K562 (cell line): ENCODE results near the gene MAST4. TPM values are rescaled to one million over a fixed set of nuclear protein-coding genes. Genes with fewer than 3 reads are reported as not detected.

ENCODE experiments used
- ATAC-seq: fragments of 200-7000 bp; cut with Tn5 transposase; 3 replicates; pipeline ENCODE4 v1.9.1; 2020; ENCODE audit warnings: moderate library complexity
- BruUV-seq: library from RNA; stranded (reverse); fragments of 400-500 nt; replicated peaks from 2 replicates; lab custom pipeline; 2021; lab: Mats Ljungman, UMichigan
- CTCF ChIA-PET: fragments of 300-600 bp; formaldehyde crosslinking; extraction: SDS; loops from one replicate; lab custom pipeline; 2021; ENCODE audit warnings: low intra/inter-chr PET ratio; lab: Yijun Ruan, JAX
- POLR2A ChIA-PET: fragments of 300-600, 350-650 bp; sonication (Branson Sonifier 250); formaldehyde crosslinking; extraction: SDS; loops from one replicate; lab custom pipeline; 2021; ENCODE audit warnings: antibody characterized with exemption, inconsistent platforms; lab: Yijun Ruan, JAX
- DNase-seq, 4 experiments: peaks; one replicate each; pipeline versions ENCODE4 v3.0.0 to v3.0.0-alpha.2; 2011 to 2018; ENCODE audit warnings: low spot score in 3 of 4, mixed read lengths in 3 of 4; ENCODE audit errors: extremely low read depth in 1 of 4
- FAIRE-seq: peaks from 2 replicates; lab custom pipeline; 2011; peaks lifted over from hg19 to GRCh38; lab: Jason Lieb, UNC
- H2AFZ ChIP-seq: 2 replicates; pipeline ENCODE4 v1.6.0; 2011; ENCODE audit warnings: low read depth, low read length, control low read depth, inconsistent platforms
- H3K27ac ChIP-seq: fragments of 200-600 bp; 3 replicates; pipeline ENCODE4 v1.8.0; 2011; ENCODE audit warnings: low read depth, mild to moderate bottlenecking, control low read depth, inconsistent platforms, low read length, moderate library complexity, mixed read lengths; ENCODE audit errors: extremely low read depth
- H3K27me3 ChIP-seq, 2 experiments: fragments of 300-600 bp in 1 of 2; 2 replicates in 1 of 2; 3 replicates in 1 of 2; pipeline versions ENCODE4 v1.6.0 to v1.8.0; 2011; ENCODE audit warnings: inconsistent platforms in 2 of 2, low read length in 2 of 2, mild to moderate bottlenecking in 1 of 2, mixed read lengths in 1 of 2, moderate library complexity in 1 of 2; ENCODE audit not compliant: control insufficient read depth in 2 of 2, insufficient read depth in 2 of 2
- H3K36me3 ChIP-seq: fragments of 300-600 bp; 3 replicates; pipeline ENCODE4 v1.8.0; 2011; ENCODE audit warnings: mild to moderate bottlenecking, low read length, inconsistent platforms; ENCODE audit not compliant: control insufficient read depth, insufficient read depth
- H3K4me1 ChIP-seq, 2 experiments: fragments of 200-600 bp in 1 of 2; replicated peaks in 1 of 2; 2 replicates in 1 of 2; 3 replicates in 1 of 2; pipeline versions ENCODE4 v1.5.1 to v1.8.0; 2011; ENCODE audit warnings: inconsistent platforms in 2 of 2, low read length in 2 of 2, mild to moderate bottlenecking in 1 of 2, mixed read lengths in 1 of 2, moderate library complexity in 1 of 2; ENCODE audit not compliant: control insufficient read depth in 2 of 2, insufficient read depth in 2 of 2
- H3K4me2 ChIP-seq: 2 replicates; pipeline ENCODE4 v1.6.1; 2011; ENCODE audit warnings: low read length, control low read depth, inconsistent platforms, mixed read lengths; ENCODE audit not compliant: insufficient read depth
- H3K4me3 ChIP-seq: fragments of 200-600 bp; sonication (generic), shearing (Covaris generic); 2 replicates; pipeline ENCODE4 v1.5.1; 2016; ENCODE audit warnings: control low read depth, inconsistent platforms
- H3K79me2 ChIP-seq: fragments of 200-600 bp; 3 replicates; pipeline ENCODE4 v1.8.0; 2011; ENCODE audit warnings: low read length, inconsistent platforms; ENCODE audit not compliant: control insufficient read depth, insufficient read depth
- H3K9ac ChIP-seq, 2 experiments: 2 replicates each; pipeline versions ENCODE4 v1.6.0 to v1.6.1; 2011; ENCODE audit warnings: low read depth in 2 of 2, low read length in 2 of 2, control low read depth in 1 of 2, inconsistent platforms in 1 of 2, mild to moderate bottlenecking in 1 of 2, mixed read lengths in 1 of 2; ENCODE audit not compliant: insufficient read depth in 1 of 2
- H3K9me1 ChIP-seq: one replicate; pipeline ENCODE4 v1.6.0; 2011; ENCODE audit warnings: inconsistent platforms, mild to moderate bottlenecking, low read length, moderate library complexity; ENCODE audit not compliant: control insufficient read depth, insufficient read depth
- H3K9me3 ChIP-seq: replicated peaks from 2 replicates; pipeline ENCODE4 v1.5.1; 2011; ENCODE audit warnings: low read depth, low read length, inconsistent platforms; ENCODE audit not compliant: control insufficient read depth, insufficient read depth
- H4K20me1 ChIP-seq: replicated peaks from 2 replicates; pipeline ENCODE4 v1.6.1; 2011; ENCODE audit warnings: low read length, inconsistent platforms, mixed read lengths; ENCODE audit not compliant: control insufficient read depth, insufficient read depth
- ADNP ChIP-seq: fragments of 200-800 bp; sonication (Bioruptor generic); IDR thresholded peaks from 2 replicates; pipeline ENCODE4 v1.6.1; 2016; ENCODE audit warnings: missing genetic modification characterization, missing compliant biosample characterization
- CBX5 ChIP-seq: IDR thresholded peaks from 2 replicates; pipeline ENCODE4 v1.6.1; 2014; ENCODE audit warnings: low read depth, borderline replicate concordance
- FOXJ2 ChIP-seq: fragments of 200-800 bp; sonication (Bioruptor generic); IDR thresholded peaks from 2 replicates; pipeline ENCODE4 v1.6.1; 2016; ENCODE audit warnings: missing genetic modification characterization, missing compliant biosample characterization
- GABPA ChIP-seq: fragments of 200-800 bp; sonication (Bioruptor generic); conservative IDR thresholded peaks from 2 replicates; pipeline ENCODE4 v1.6.1; 2016; ENCODE audit warnings: low read depth, missing genetic modification characterization, missing compliant biosample characterization
- SPI1 ChIP-seq: IDR thresholded peaks from 2 replicates; pipeline ENCODE4 v1.6.1; 2011; ENCODE audit warnings: low read depth, low read length, control low read depth, borderline replicate concordance
- TBP ChIP-seq: optimal IDR thresholded peaks from 2 replicates; pipeline ENCODE3; 2011; ENCODE audit warnings: low read depth, low read length, improper control_type of control experiment
- TRIM28 ChIP-seq: fragments of 450-650 bp; IDR thresholded peaks from 2 replicates; pipeline ENCODE4 v1.6.1; 2017
- ZNF232 ChIP-seq: sonication (generic); formaldehyde crosslinking; IDR thresholded peaks from 2 replicates; pipeline ENCODE4 v1.8.0; 2022; ENCODE audit warnings: mild to moderate bottlenecking, missing genetic modification reagents
- ZNF830 ChIP-seq: fragments of 250-450 bp; sonication (Bioruptor Pico); IDR thresholded peaks from 2 replicates; pipeline ENCODE4 v1.5.0; 2021; ENCODE audit warnings: mild to moderate bottlenecking
- WGBS: fragments of 100-300 bp; shearing (Covaris generic); methylation state at CpG from one replicate; pipeline ENCODE4 v1.1.6; 2016; ENCODE audit warnings: low coverage, mixed read lengths; ENCODE audit not compliant: insufficient coverage; ENCODE audit errors: missing lambda C conversion rate; 5-methylcytosine and 5-hydroxymethylcytosine counted together
- in situ Hi-C: fragments of 300-500 bp; cut with MboI; formaldehyde crosslinking; loops from 4 replicates; pipeline ENCODE4 v1.15.0; 2018; ENCODE audit warnings: inconsistent platforms, mixed read lengths
- intact Hi-C: fragments of 100-400 bp; cut with micrococcal nuclease; formaldehyde crosslinking; loops from 2 replicates; pipeline ENCODE4 v1.14.2; 2022
- polyA plus RNA-seq, 8 experiments: library from polyadenylated mRNA; depleted of rRNA in 4 of 8; stranded (reverse) in 5 of 8; unstranded in 3 of 8; fragments of >200 nt; fragmentation: Nextera tagmentation in 2 of 8; fragmentation: Illumina TruSeq in 1 of 8; extraction: Ambion mirVana in 2 of 8; extraction: Trizol in 1 of 8; gene quantifications; 2 replicates each; pipeline versions ENCODE4 v1.2.1 to v1.2.3, GENCODE V29; 2011 to 2014; ENCODE audit warnings: inconsistent platforms in 1 of 8, missing spikeins in 1 of 8
- total RNA-seq, 7 experiments: library from RNA; depleted of rRNA in 6 of 7; stranded (reverse); fragments of >200 nt in 6 of 7; fragmentation: Illumina TruSeq in 2 of 7; extraction: Trizol in 2 of 7; gene quantifications; 2 replicates each; pipeline versions ENCODE4 v1.2.1 to v1.2.3, GENCODE V29; 2011 to 2021; ENCODE audit warnings: low replicate concordance in 1 of 7
- TF ChIP-seq, protein P1 (sequence below): fragments of 450-650 bp; conservative IDR thresholded peaks from 2 replicates; pipeline ENCODE4 v1.6.1; 2016; ENCODE audit warnings: missing genetic modification characterization, low read depth, mild to moderate bottlenecking, missing compliant biosample characterization, moderate library complexity
- TF ChIP-seq, protein P2 (sequence below): sonication (generic); formaldehyde crosslinking; IDR thresholded peaks from 2 replicates; pipeline ENCODE4 v1.8.1; 2022; ENCODE audit warnings: missing genetic modification reagents
- TF ChIP-seq, protein P3 (sequence below): sonication (generic); formaldehyde crosslinking; IDR thresholded peaks from 2 replicates; pipeline ENCODE4 v1.8.1; 2023; ENCODE audit warnings: mild to moderate bottlenecking, missing genetic modification reagents
- TF ChIP-seq, protein P4 (sequence below): fragments of 250-450 bp; sonication (Bioruptor Pico); IDR thresholded peaks from 2 replicates; pipeline ENCODE4 v1.8.0; 2021; ENCODE audit warnings: borderline replicate concordance, mild to moderate bottlenecking, moderate library complexity; ENCODE audit not compliant: poor library complexity, severe bottlenecking
- TF ChIP-seq, protein P5 (sequence below): fragments of 250-450 bp; sonication (Bioruptor Pico); IDR thresholded peaks from 2 replicates; pipeline ENCODE4 v1.6.1; 2021; ENCODE audit warnings: mild to moderate bottlenecking

Gene MAST4
- total and polyA plus RNA-seq, 9 of the 15 experiments (the other 6 are each of a cell fraction or from before 2014, with no cell fraction given) = 0.88 to 10.1 (median 5.2) TPM

DNA sequence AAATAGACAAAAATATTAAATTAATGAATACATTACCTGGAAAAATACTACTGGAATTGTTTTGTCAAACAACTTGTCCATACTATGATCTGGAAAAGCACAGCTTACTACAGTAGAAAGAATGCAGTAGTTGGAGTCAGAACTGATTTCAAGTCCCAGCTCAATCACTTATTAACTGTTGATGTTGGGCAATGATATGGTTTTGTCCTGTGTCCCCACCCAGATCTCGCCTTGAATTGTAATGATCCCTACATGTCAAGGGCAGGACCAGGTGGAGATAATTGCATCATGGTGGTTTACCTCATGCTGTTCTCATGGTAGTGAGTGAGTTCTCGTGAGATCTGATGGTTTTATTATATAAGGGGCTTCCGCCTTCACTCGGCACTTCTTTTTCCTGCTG is 352.9 kb downstream of the MAST4 start (continued):
- TF ChIP-seq, protein P1, sequence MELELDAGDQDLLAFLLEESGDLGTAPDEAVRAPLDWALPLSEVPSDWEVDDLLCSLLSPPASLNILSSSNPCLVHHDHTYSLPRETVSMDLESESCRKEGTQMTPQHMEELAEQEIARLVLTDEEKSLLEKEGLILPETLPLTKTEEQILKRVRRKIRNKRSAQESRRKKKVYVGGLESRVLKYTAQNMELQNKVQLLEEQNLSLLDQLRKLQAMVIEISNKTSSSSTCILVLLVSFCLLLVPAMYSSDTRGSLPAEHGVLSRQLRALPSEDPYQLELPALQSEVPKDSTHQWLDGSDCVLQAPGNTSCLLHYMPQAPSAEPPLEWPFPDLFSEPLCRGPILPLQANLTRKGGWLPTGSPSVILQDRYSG (tag) = no peak
- TF ChIP-seq ZNF830 (CRISPR knock-in tag) (no peak), GABPA (tag) (no peak), TRIM28 (no peak)
- TF ChIP-seq, protein P2, sequence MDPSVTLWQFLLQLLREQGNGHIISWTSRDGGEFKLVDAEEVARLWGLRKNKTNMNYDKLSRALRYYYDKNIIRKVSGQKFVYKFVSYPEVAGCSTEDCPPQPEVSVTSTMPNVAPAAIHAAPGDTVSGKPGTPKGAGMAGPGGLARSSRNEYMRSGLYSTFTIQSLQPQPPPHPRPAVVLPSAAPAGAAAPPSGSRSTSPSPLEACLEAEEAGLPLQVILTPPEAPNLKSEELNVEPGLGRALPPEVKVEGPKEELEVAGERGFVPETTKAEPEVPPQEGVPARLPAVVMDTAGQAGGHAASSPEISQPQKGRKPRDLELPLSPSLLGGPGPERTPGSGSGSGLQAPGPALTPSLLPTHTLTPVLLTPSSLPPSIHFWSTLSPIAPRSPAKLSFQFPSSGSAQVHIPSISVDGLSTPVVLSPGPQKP (CRISPR knock-in tag) = no peak

DNA sequence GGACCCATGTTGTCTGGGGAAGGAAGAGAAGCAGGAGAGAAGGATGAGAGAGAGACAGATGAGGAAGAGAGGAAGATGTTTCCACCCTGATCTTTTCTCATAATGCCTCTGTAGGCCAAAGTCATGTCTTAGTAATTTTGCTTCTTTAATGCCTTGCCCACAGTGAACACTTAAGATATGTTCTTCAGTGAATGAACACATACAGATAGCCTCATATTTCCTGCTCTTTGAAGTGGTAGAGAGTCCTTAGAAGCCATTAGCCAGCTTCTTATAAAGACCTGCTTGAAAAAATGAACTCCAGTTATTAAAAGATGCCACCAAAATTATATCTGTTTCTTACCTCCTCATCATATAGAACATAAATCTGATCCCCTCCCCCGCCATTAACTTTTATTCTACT is 356.0 kb downstream of the MAST4 start:
- no peaks in the 10 kb centered on the region for H3K9me1 ChIP-seq
- DNase-seq = no peak
- BruUV-seq = no TSS peak
- H3K9me3 ChIP-seq = no peaks in the 10 kb centered on the region
- peaks cover 5 to 12% of the 10 kb centered on the region in 2 experiments; a peak in 4 of 5 replicates for H3K27me3 ChIP-seq
- H4K20me1 ChIP-seq = no peaks in the 10 kb centered on the region
- POLR2A ChIA-PET = no interaction called here
- H3K36me3 ChIP-seq = no peaks in the 10 kb centered on the region
- H3K4me3 ChIP-seq = no peak overlapping the region
- no peak for FAIRE-seq
- CTCF ChIA-PET = no interaction called here
- intact Hi-C loops = no loop called here
- H3K27ac ChIP-seq = no peak overlapping the region
- H3K9ac ChIP-seq = no peak overlapping the region
- H3K79me2 ChIP-seq = no peaks in the 10 kb centered on the region
- no peak overlapping the region for H2AFZ ChIP-seq
- H3K4me1 ChIP-seq = no peaks in the 10 kb centered on the region
- in situ Hi-C loops = no loop called here
- no peak overlapping the region for H3K4me2 ChIP-seq
- WGBS = 0% methylated on average over 1 of the region's 1 CpG
- ATAC-seq = no peak
- TF ChIP-seq, protein P3, sequence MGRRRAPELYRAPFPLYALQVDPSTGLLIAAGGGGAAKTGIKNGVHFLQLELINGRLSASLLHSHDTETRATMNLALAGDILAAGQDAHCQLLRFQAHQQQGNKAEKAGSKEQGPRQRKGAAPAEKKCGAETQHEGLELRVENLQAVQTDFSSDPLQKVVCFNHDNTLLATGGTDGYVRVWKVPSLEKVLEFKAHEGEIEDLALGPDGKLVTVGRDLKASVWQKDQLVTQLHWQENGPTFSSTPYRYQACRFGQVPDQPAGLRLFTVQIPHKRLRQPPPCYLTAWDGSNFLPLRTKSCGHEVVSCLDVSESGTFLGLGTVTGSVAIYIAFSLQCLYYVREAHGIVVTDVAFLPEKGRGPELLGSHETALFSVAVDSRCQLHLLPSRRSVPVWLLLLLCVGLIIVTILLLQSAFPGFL = no peak
- no peak for TF ChIP-seq CBX5
- TF ChIP-seq, protein P4, sequence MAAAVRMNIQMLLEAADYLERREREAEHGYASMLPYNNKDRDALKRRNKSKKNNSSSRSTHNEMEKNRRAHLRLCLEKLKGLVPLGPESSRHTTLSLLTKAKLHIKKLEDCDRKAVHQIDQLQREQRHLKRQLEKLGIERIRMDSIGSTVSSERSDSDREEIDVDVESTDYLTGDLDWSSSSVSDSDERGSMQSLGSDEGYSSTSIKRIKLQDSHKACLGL (CRISPR knock-in tag) = no peak
- TF ChIP-seq TBP = no peak
- TF ChIP-seq FOXJ2 = no peak
- no peak for TF ChIP-seq ADNP (tag)
- TF ChIP-seq ZNF232 (CRISPR knock-in tag) = no peak
- TF ChIP-seq, protein P5, sequence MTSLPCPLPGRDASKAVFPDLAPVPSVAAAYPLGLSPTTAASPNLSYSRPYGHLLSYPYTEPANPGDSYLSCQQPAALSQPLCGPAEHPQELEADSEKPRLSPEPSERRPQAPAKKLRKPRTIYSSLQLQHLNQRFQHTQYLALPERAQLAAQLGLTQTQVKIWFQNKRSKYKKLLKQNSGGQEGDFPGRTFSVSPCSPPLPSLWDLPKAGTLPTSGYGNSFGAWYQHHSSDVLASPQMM (CRISPR knock-in tag) = no peak
- TF ChIP-seq SPI1 = no peak
- no peak for TF ChIP-seq TRIM28
